Measurements from ENCODE around the gene GKAP1.
"Not testable (repeated sequence)": the region's sequence is repeated elsewhere in the genome, so short reads cannot be mapped to it uniquely, and the experiment has no call there.

- not testable (repeated sequence) for TF ChIP-seq CTCF (IDR thresholded peaks at IDR 0.05); ZFX (IDR thresholded peaks at IDR 0.05; ENCODE audit: borderline replicate concordance)
These were observed 13.6 kb downstream of the GKAP1 start for GRCh38 chr9:83803941-83804340.
